Activated CD4-positive, alpha-beta T cell treated with anti-CD3 and anti-CD28 coated beads, Interleukin-2, amount 50 U/mL, for 16 hours (primary cell): Measurements from ENCODE around the gene TMA7B.

Source experiments
- DNase-seq: peaks from one replicate; pipeline ENCODE4 v3.0.0-alpha.2; 2020

TMA7B gene

DNA sequence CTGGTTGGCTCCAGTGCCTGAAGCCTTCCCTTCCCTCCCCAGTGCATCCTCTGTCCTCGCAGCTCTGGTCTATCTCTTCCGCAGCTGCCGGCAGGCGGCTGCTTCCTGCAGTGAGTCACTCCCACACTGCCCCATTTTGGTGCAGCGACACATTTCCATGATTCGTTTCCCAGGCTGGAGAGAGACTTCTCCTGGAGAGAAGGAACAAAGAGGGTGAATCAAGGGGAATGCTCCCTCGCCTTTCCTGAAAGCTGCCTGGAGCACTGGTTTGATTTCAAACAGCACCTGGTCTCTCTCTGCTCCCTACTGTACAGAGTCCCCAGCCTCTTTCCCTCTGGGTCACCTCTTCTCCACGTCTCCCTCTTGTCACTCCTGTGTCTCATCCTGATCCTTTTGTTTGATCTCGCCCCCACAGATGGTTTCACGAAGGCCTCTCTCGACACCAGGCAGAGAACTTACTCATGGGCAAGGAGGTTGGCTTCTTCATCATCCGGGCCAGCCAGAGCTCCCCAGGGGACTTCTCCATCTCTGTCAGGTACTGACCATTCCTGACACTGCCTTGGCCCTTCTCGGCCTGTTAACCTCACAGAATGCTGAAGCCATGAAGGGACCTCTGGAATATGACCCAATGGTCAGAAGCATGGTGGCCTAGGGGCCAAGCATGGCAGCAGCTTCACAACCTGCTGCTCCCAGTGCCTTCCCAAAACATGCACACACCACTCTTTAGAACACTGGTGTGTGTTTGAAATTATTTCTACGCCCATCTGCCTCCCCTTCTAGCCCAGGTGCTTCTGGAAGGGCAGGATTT, at the start of gene TMA7B:
Gene TMA7B (plus strand): TSS at position 758 of the 808 bp plus-strand sequence. CDS start 3,978 bp downstream, outside the sequence.
- peak; percentile 41 for DNase-seq

DNA sequence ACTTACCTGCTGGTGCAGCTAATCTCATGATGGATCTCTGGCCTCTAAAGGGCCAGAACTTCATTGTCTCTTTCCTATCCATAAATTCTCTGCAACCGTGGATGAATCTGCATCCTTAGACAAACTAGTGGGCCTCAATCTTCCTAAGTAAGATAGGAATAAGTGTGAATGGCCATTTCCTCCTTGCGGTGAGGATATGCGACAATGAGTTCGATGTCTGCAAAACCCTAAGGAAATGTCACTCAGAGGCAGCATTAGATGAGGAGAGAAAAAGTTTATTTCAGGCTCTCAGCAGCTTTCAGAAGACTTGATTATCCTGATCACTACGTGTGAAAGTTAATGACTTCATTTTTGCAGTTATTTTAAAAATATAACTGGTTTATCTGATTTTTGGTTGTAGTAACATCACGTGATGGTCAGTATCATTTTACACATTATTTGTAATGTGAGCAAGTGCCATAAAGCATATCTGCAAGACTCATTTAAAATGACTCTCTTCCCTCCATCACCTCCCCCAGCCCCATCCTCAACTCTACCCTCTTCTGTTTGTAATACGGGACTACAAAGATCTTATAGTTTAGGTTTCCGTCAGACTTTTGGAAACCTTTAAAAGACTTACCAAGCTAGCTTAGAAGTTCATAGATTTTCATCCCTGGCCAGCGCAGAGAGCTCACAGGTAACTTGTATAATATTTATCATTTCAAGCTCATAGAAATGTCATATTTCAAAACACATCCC, 49.2 kb upstream of the TMA7B start:
- no peak for DNase-seq

DNA sequence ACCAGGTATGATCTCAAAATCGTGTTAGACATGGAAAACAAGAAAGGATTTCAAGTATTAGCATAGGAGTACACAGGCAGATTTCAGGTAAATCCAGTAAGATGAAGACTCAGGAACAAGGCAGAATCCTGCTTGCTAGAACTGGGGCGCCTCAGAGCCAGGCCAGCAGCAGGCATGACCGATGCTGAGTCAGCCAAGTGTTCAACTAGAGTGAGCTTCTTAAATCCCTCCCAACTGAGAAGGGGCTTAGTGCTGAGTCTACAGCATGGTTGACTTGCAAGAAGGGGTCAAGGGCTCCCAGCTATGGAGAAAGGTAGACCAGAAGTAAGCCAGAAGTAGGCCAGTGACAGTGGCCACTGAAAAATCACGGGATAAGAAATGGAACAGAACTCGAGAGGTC, 46.9 kb upstream of the TMA7B start:
- DNase-seq, result no peak

- DNase-seq, result no peak
These were observed 46.3 kb upstream of the TMA7B start for GRCh38 chr22:39913886-39914285.

- DNase-seq, result no peak
These were observed 45.6 kb upstream of the TMA7B start for GRCh38 chr22:39914584-39914983.

- DNase-seq, result no peak
These were observed 44.9 kb upstream of the TMA7B start for GRCh38 chr22:39915295-39915726.

GRCh38 chr22:39916496-39916895, 43.7 kb upstream of the TMA7B start:
- DNase-seq, result no peak

DNA sequence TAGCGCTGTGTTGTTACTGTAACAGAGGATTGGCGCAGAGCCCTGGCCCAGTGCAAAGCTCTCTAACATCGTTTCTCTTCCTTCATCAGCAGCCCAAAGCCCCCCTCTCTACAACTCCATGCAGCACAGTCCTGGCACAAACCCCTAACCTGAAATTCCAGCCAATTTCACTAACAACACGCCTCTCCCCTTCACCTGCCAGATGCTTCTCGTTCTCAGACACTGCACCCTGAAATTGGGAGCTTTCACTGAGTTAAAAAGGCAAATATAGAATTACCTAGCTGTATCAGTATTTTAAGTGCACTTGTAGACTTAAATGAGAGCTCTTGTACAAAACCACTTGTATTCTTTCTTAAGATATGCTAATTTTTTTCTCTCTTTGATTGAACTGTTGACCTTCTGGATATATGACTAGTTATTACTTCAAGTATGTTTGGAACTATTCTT, 43.0 kb upstream of the TMA7B start:
- no peak for DNase-seq

DNA sequence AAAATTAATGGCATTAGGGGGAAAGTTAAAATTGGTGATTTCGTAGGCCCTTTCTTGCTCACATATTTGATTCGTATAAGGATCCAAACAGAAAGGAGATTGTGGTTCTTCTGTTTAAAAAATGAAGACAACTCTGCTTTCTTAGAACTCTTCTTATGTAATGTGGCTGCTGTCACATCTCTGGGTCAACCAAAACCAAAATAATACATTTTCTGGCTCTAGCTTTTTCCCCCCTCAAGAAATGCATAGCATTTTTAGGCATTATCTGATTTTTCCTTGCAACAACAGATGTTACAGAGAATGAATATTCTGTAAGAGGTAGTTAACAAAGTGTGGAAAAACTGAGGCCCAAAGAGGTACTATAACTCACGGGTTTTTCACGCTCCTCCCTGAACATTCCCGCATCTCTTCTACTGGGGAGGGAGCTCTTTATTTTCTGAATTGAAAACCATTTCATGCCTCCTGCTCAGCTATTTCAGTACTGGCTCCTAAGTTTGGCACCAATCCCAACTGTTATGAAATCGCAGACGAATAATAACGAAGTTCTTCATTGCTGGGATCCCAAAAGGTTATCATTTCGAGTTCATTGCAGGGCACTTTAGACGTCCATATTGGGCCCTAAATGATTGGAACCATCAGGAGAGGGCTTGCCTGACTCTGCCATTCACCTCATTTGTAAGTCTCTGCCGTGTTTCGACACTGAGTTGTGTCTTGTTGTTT, 42.3 kb upstream of the TMA7B start:
- no peak for DNase-seq

- peak; percentile 92 for DNase-seq
These were observed 40.0 kb upstream of the TMA7B start for GRCh38 chr22:39920134-39920743.

DNA sequence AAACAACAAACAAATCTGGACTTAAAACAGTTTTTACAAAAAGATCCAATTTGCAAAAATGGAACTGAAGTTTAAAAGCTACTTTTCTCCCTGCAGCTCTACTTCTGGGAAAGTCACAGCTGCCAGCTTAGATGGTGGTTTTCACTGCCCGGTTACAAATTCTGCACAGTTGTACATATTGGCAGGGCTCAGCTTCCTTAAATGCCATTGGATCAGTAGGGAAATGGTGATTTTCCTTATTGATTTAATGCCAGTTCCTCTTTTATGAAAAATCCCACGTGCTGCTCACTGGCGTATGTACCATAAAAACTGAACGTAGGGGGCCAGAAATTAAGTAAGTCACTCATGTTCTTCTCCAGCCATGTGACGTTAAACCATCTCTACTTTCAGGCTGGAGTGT, 36.5 kb upstream of the TMA7B start:
- no peak for DNase-seq

- no peak for DNase-seq
These were observed 35.9 kb upstream of the TMA7B start for GRCh38 chr22:39924286-39924685.

DNA sequence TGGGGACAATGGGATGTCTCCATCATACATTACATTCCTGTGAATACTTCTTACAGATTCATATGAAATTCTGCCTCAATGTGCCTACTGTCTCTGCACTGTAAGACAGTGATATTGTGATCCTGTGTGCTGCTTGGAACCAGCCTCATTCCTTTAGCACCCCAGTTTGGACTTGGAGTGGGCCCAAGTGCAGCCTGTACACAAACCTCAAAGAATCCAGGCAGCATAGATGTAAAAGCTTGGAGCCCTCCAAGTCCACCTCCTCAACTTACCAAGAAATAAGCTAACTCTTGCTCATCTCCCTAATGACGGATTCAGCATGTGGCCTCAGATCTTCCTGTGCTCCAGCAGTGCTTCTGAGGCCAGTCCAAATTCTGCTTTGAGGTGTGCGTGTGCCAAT, 34.9 kb upstream of the TMA7B start:
- DNase-seq, result no peak

GRCh38 chr22:39925909-39926679, 34.1 kb upstream of the TMA7B start:
- no peak for DNase-seq

- DNase-seq, result no peak
These were observed 33.4 kb upstream of the TMA7B start for GRCh38 chr22:39926753-39927152.

GRCh38 chr22:39927544-39927943, 32.7 kb upstream of the TMA7B start:
- no peak for DNase-seq

DNA sequence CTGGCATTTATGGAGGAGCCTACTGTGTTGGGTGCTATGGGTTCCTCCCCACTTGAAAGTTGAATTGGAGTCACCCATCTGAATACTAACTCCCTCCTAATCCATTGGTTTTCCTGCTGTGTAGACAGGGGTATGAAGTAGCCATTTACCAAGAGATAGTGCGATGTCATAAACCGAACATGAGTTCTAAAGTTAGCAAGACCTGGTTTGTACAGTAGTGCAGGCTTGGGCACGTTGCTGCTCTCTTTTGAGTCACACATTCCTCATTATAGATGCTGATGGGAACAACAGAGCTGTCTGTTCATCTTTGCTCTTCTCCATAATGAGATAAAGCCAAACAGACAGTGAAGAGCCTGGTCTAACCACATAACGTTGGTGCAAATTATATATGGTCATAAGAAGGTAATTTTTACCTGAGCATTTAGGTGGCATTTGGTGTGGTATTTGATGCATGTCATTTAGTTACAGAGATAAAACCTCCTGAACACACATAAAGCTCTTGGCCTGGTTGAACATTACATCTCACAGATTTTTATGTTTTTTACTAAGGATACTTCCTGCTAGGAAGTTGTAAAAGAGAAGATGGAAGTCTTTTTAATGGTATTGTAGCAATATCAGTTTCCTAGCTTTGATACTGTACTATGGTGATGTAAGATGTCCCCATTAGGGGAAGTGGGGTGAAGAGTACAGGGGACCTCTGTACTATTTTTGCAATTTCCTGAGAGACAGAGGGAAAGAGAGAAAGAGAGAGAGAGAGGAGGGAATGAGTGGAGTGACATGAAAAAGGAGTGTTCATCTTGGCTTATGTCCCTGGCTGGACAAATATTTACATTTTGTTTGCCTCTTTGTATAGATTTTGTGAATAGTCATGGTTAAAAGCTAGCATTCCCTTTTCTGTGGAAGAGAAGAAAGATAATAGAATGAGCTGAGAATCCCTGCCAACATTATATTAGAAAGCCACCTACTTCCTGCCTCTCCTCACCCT, 31.4 kb upstream of the TMA7B start:
- DNase-seq, result no peak

GRCh38 chr22:39931251-39931650, 28.9 kb upstream of the TMA7B start:
- DNase-seq, result peak; percentile 54

DNA sequence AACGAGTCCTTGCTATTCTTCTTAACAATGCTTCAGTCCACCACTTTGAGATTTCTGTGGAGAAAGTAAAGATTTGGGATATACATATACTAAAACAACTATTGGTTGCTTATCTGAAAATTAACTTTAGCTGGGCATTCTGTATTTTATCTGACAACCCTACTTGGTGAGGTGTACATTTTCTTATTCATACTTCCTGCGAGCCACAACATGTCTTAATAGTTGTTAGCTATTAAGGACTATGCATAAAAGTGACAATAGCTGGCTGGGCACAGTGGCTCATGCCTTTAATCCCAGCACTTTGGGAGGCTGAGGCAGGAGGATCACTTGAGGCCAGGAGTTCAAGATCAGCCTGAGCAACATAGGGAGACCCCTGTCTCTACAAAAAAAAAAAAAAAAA, 28.0 kb upstream of the TMA7B start:
- DNase-seq, result no peak

GRCh38 chr22:39932918-39933649, 27.1 kb upstream of the TMA7B start:
- DNase-seq, result peak; percentile 75
